ENCODE data around the gene CLUH. TPM values are rescaled to one million over a fixed set of nuclear protein-coding genes. Genes with fewer than 3 reads are reported as not detected.
"Not testable (repeated sequence)": the region's sequence is repeated elsewhere in the genome, so short reads cannot be mapped to it uniquely, and the experiment has no call there.

CLUH gene
- total RNA-seq, 2 experiments from 2014 or later = 59.0 to 64.9 TPM

- Mint-ChIP-seq H3K36me3 (ENCODE audit: low read depth) (peaks cover 40% of the 10 kb centered on the region), H3K4me1 (ENCODE audit: low read depth) (peaks cover 17% of the 10 kb centered on the region), H3K4me3 (no peak overlapping the region), H3K27me3 (ENCODE audit: low read depth) (no peaks in the 10 kb centered on the region), H3K9me3 (ENCODE audit: insufficient read depth) (no peaks in the 10 kb centered on the region), H3K27ac (no peak overlapping the region)
- ChIA-PET CTCF (interaction anchor here (2.6 kb wide), 1 partner anchor 19 kb away, joined by 8 read pairs; no protein-coding TSS in a partner anchor), POLR2A (no interaction called here)
- DNase-seq (no peak), ATAC-seq (no peak)
Observed at GRCh38 chr17:2656283-2656682, 55.3 kb downstream of the CLUH start.

GRCh38 chr17:2655546-2655945 is 56.0 kb downstream of the CLUH start:
- ATAC-seq = no peak
- POLR2A ChIA-PET = no interaction called here
- peaks cover 9% of the 10 kb centered on the region for H3K4me1 Mint-ChIP-seq (ENCODE audit: low read depth)
- no peak for DNase-seq
- H3K9me3 Mint-ChIP-seq (ENCODE audit: insufficient read depth) = no peaks in the 10 kb centered on the region
- H3K4me3 Mint-ChIP-seq = no peak overlapping the region
- no peaks in the 10 kb centered on the region for H3K27me3 Mint-ChIP-seq (ENCODE audit: low read depth)
- H3K36me3 Mint-ChIP-seq (ENCODE audit: low read depth) = peaks cover 40% of the 10 kb centered on the region
- CTCF ChIA-PET = no interaction called here
- H3K27ac Mint-ChIP-seq = no peak overlapping the region

- POLR2A ChIA-PET; CTCF ChIA-PET; ATAC-seq; DNase-seq; H3K9me3 Mint-ChIP-seq (ENCODE audit: insufficient read depth); H3K4me3 Mint-ChIP-seq; H3K27me3 Mint-ChIP-seq (ENCODE audit: low read depth); H3K4me1 Mint-ChIP-seq (ENCODE audit: low read depth); H3K27ac Mint-ChIP-seq: not testable (repeated sequence)
- H3K36me3 Mint-ChIP-seq (ENCODE audit: low read depth) = peaks cover 37% of the 10 kb centered on the region
Observed at GRCh38 chr17:2652911-2653310, 58.7 kb downstream of the CLUH start.

GRCh38 chr17:2649191-2649590 is 62.4 kb downstream of the CLUH start:
- ChIA-PET POLR2A (no interaction called here), CTCF (no interaction called here)
- no peak overlapping the region for H3K27ac Mint-ChIP-seq
- no peaks in the 10 kb centered on the region for H3K9me3 Mint-ChIP-seq (ENCODE audit: insufficient read depth)
- peaks cover 3% of the 10 kb centered on the region for H3K4me1 Mint-ChIP-seq (ENCODE audit: low read depth)
- ATAC-seq (no peak), DNase-seq (no peak)
- H3K36me3 Mint-ChIP-seq (ENCODE audit: low read depth) = peaks cover 49% of the 10 kb centered on the region
- H3K27me3 Mint-ChIP-seq (ENCODE audit: low read depth) = no peaks in the 10 kb centered on the region
- no peak overlapping the region for H3K4me3 Mint-ChIP-seq

GRCh38 chr17:2647957-2648356 is 63.6 kb downstream of the CLUH start:
- Mint-ChIP-seq H3K9me3 (ENCODE audit: insufficient read depth) (no peaks in the 10 kb centered on the region), H3K4me3 (no peak overlapping the region), H3K4me1 (ENCODE audit: low read depth) (peaks cover 3% of the 10 kb centered on the region), H3K36me3 (ENCODE audit: low read depth) (peaks cover 52% of the 10 kb centered on the region), H3K27ac (no peak overlapping the region), H3K27me3 (ENCODE audit: low read depth) (no peaks in the 10 kb centered on the region)
- CTCF ChIA-PET = no interaction called here
- DNase-seq (no peak), ATAC-seq (no peak)
- POLR2A ChIA-PET = no interaction called here

GRCh38 chr17:2644971-2645370 is 66.6 kb downstream of the CLUH start:
- Mint-ChIP-seq H3K4me3 (no peak overlapping the region), H3K9me3 (ENCODE audit: insufficient read depth) (no peaks in the 10 kb centered on the region), H3K27ac (no peak overlapping the region), H3K36me3 (ENCODE audit: low read depth) (peaks cover 52% of the 10 kb centered on the region), H3K27me3 (ENCODE audit: low read depth) (no peaks in the 10 kb centered on the region), H3K4me1 (ENCODE audit: low read depth) (no peaks in the 10 kb centered on the region)
- no peak for DNase-seq
- ATAC-seq = no peak
- POLR2A ChIA-PET = interaction anchor here (0.7 kb wide), 1 partner anchor 929 kb away, joined by 4 read pairs; no protein-coding TSS in a partner anchor
- CTCF ChIA-PET = no interaction called here

Small RNAs within 50 kb of the gene (microRNA-seq; reads per million reads assigned to microRNA genes)
- not detected for gene MIR1253
- not detected for gene MIR6776

Other genes starting within 250 kb of the CLUH start
- 10 to 100 TPM; 25.7 to 27.0 TPM for gene METTL16, start 199.9 kb downstream of the CLUH start, total RNA-seq
- gene PAFAH1B1, start 118.1 kb downstream of the CLUH start, total RNA-seq = 100 to 1,000 TPM; 164 to 173 TPM
- gene CCDC92B, start 37.9 kb upstream of the CLUH start, total RNA-seq = not detected
- 10 to 100 TPM in 1 of 2 experiments, 1 to 10 TPM in 1; 9.4 to 11.0 TPM for gene RAP1GAP2, start 84.7 kb upstream of the CLUH start, total RNA-seq

Data from activated CD8-positive, alpha-beta T cell treated with anti-CD3 and anti-CD28 coated beads, Interleukin-2, amount 10 ng/mL, durations not matched to agents 7 days and 5 days (primary cell).